Measurements from ENCODE around the gene PEX13. TPM values are rescaled to one million over a fixed set of nuclear protein-coding genes. Genes with fewer than 3 reads are reported as not detected.

Gene PEX13
- total RNA-seq, 1 experiment from 2014 or later: 20.4 TPM

DNA sequence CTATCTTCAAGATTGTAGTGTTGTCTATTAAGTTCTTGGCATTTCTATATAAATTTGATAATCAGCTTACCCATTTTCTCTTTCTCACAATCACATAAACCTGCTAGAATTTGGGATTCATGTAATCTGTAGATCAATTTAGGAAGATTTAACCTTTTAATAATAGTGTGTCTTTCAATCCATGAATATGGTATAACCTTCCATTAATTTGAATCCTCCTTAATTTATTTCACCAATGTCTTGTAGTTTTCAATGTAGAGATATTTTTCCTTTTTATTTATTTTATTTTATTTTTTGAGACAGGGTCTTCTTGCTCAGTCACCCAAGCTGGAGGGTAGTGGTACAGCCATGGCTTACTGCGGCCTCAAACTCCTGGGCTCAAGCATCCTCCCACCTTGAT, 68.4 kb downstream of the PEX13 start (continued):
- TF ChIP-seq, protein P1, sequence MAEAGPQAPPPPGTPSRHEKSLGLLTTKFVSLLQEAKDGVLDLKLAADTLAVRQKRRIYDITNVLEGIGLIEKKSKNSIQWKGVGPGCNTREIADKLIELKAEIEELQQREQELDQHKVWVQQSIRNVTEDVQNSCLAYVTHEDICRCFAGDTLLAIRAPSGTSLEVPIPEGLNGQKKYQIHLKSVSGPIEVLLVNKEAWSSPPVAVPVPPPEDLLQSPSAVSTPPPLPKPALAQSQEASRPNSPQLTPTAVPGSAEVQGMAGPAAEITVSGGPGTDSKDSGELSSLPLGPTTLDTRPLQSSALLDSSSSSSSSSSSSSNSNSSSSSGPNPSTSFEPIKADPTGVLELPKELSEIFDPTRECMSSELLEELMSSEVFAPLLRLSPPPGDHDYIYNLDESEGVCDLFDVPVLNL (CRISPR knock-in tag; IDR thresholded peaks at IDR 0.05; ENCODE audit: borderline replicate concordance, low read depth): no peak
- no peak for TF ChIP-seq ATF1 (CRISPR knock-in tag; IDR thresholded peaks at IDR 0.05)
- TF ChIP-seq, protein P2, sequence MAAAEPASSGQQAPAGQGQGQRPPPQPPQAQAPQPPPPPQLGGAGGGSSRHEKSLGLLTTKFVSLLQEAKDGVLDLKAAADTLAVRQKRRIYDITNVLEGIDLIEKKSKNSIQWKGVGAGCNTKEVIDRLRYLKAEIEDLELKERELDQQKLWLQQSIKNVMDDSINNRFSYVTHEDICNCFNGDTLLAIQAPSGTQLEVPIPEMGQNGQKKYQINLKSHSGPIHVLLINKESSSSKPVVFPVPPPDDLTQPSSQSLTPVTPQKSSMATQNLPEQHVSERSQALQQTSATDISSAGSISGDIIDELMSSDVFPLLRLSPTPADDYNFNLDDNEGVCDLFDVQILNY (CRISPR knock-in tag; IDR thresholded peaks at IDR 0.05): no peak
- TF ChIP-seq, protein P3, sequence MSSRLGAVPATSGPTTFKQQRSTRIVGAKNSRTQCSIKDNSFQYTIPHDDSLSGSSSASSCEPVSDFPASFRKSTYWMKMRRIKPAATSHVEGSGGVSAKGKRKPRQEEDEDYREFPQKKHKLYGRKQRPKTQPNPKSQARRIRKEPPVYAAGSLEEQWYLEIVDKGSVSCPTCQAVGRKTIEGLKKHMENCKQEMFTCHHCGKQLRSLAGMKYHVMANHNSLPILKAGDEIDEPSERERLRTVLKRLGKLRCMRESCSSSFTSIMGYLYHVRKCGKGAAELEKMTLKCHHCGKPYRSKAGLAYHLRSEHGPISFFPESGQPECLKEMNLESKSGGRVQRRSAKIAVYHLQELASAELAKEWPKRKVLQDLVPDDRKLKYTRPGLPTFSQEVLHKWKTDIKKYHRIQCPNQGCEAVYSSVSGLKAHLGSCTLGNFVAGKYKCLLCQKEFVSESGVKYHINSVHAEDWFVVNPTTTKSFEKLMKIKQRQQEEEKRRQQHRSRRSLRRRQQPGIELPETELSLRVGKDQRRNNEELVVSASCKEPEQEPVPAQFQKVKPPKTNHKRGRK (CRISPR knock-in tag; IDR thresholded peaks at IDR 0.05; ENCODE audit: borderline replicate concordance): no peak

DNA sequence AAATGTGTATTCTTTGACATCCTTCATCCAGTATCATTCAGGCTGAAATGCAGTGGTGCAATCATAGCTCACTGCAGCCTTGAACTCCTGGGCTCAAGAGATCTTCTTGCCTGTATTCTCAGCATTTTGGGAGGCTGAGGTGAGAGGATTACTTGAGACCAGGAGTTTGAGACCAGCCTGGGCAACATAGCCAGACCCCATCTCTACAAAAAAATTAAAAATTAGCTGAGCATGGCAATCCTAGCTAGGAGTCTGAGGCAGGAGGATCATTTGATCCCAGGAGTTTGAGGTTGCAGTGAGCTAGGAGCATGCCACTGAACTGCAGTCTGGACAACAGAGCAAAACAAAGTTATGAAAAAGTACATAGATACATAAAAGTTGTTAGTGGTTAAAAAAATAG, 72.3 kb downstream of the PEX13 start:
- H3K27me3 Mint-ChIP-seq (ENCODE audit: low read depth): no peaks in the 10 kb centered on the region
- ChIA-PET CTCF (no interaction called here), POLR2A (no interaction called here)
- ATAC-seq: no peak
- H3K4me1 Mint-ChIP-seq: no peaks in the 10 kb centered on the region
- H3K36me3 Mint-ChIP-seq: peaks cover 4% of the 10 kb centered on the region
- DNase-seq (ENCODE audit: low spot score): no peak
- H3K27ac Mint-ChIP-seq: no peak overlapping the region
- no peak overlapping the region for H3K4me3 Mint-ChIP-seq
- TF ChIP-seq, protein P4, sequence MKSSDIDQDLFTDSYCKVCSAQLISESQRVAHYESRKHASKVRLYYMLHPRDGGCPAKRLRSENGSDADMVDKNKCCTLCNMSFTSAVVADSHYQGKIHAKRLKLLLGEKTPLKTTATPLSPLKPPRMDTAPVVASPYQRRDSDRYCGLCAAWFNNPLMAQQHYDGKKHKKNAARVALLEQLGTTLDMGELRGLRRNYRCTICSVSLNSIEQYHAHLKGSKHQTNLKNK (CRISPR knock-in tag; IDR thresholded peaks at IDR 0.05): no peak
- TF ChIP-seq ZNF121 (CRISPR knock-in tag; IDR thresholded peaks at IDR 0.05): 0 out of 2 replicates have a peak, but pooled peaks have one; percentile 35
- no peaks in the 10 kb centered on the region for H3K9me3 Mint-ChIP-seq

DNA sequence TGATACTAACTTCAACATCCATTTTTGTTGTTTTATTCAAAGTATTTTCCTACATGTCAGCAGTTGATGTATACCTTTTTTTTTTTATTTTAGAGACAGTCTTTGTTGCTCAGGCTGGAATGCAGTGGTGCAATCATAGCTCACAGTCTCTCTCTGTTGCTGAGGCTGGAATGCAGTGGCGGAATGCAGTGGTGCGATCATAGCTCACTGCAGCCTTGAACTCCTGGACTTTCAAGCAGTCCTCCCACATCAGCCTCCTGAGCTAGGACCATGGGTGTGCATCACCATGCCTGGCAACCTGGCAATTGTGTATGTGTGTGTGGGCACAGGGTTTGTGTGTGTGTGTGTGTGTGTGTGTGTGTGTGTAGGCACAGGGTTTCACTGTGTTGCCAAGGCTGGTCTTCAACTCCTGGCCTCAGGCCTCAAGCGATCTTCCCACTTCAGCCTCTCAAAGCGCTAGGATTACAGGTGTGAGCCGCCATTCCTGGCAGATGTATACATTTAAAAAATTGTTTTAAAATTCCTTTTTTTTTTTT, 72.9 kb downstream of the PEX13 start:
- Mint-ChIP-seq H3K4me1 (no peaks in the 10 kb centered on the region), H3K36me3 (peaks cover 4% of the 10 kb centered on the region), H3K27ac (no peak overlapping the region), H3K4me3 (no peak overlapping the region), H3K27me3 (ENCODE audit: low read depth) (no peaks in the 10 kb centered on the region), H3K9me3 (no peaks in the 10 kb centered on the region)
- POLR2A ChIA-PET: no interaction called here
- CTCF ChIA-PET: no interaction called here
- no peak for DNase-seq (ENCODE audit: low spot score)
- no peak for ATAC-seq
- TF ChIP-seq GABPB1 (CRISPR knock-in tag; IDR thresholded peaks at IDR 0.05) (peak; percentile 68), HMGA2 (CRISPR knock-in tag; IDR thresholded peaks at IDR 0.05) (no peak)
- TF ChIP-seq, protein P5, sequence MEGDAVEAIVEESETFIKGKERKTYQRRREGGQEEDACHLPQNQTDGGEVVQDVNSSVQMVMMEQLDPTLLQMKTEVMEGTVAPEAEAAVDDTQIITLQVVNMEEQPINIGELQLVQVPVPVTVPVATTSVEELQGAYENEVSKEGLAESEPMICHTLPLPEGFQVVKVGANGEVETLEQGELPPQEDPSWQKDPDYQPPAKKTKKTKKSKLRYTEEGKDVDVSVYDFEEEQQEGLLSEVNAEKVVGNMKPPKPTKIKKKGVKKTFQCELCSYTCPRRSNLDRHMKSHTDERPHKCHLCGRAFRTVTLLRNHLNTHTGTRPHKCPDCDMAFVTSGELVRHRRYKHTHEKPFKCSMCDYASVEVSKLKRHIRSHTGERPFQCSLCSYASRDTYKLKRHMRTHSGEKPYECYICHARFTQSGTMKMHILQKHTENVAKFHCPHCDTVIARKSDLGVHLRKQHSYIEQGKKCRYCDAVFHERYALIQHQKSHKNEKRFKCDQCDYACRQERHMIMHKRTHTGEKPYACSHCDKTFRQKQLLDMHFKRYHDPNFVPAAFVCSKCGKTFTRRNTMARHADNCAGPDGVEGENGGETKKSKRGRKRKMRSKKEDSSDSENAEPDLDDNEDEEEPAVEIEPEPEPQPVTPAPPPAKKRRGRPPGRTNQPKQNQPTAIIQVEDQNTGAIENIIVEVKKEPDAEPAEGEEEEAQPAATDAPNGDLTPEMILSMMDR (IDR thresholded peaks at IDR 0.05): no peak

DNA sequence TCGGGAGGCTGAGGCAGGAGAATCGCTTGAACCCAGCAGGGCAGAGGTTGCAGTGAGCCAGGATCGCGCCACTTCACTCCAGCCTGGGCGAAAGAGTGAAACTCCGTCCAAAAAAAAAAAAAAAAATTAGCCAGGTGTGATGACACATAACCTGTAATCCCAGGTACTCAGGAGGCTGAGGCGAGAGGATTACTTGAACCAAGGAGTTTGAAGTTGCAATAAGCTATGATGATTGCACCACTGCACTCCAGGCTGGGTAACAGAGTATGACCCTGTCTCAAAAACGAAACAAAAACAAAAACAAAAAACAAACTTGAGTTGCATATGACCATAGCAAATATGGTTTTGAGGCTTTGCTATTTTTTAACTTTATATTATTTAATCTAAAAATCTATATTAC, 74.0 kb downstream of the PEX13 start:
- no peaks in the 10 kb centered on the region for H3K27me3 Mint-ChIP-seq (ENCODE audit: low read depth)
- peaks cover 4% of the 10 kb centered on the region for H3K36me3 Mint-ChIP-seq
- no peak overlapping the region for H3K27ac Mint-ChIP-seq
- no peak overlapping the region for H3K4me3 Mint-ChIP-seq
- no peak for ATAC-seq
- DNase-seq (ENCODE audit: low spot score): no peak
- no peaks in the 10 kb centered on the region for H3K4me1 Mint-ChIP-seq
- POLR2A ChIA-PET: no interaction called here
- CTCF ChIA-PET: interaction anchor here (0.7 kb wide), 1 partner anchor 871 kb away, joined by 4 read pairs; no protein-coding TSS in a partner anchor
- 0 out of 2 replicates have a peak, but pooled peaks cover 5% of the 10 kb centered on the region for H3K9me3 Mint-ChIP-seq
- TF ChIP-seq, protein P6, sequence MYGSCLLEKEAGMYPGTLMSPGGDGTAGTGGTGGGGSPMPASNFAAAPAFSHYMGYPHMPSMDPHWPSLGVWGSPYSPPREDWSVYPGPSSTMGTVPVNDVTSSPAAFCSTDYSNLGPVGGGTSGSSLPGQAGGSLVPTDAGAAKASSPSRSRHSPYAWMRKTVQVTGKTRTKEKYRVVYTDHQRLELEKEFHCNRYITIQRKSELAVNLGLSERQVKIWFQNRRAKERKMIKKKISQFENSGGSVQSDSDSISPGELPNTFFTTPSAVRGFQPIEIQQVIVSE (CRISPR knock-in tag; IDR thresholded peaks at IDR 0.05; ENCODE audit: borderline replicate concordance): no peak
- TF ChIP-seq, protein P7, sequence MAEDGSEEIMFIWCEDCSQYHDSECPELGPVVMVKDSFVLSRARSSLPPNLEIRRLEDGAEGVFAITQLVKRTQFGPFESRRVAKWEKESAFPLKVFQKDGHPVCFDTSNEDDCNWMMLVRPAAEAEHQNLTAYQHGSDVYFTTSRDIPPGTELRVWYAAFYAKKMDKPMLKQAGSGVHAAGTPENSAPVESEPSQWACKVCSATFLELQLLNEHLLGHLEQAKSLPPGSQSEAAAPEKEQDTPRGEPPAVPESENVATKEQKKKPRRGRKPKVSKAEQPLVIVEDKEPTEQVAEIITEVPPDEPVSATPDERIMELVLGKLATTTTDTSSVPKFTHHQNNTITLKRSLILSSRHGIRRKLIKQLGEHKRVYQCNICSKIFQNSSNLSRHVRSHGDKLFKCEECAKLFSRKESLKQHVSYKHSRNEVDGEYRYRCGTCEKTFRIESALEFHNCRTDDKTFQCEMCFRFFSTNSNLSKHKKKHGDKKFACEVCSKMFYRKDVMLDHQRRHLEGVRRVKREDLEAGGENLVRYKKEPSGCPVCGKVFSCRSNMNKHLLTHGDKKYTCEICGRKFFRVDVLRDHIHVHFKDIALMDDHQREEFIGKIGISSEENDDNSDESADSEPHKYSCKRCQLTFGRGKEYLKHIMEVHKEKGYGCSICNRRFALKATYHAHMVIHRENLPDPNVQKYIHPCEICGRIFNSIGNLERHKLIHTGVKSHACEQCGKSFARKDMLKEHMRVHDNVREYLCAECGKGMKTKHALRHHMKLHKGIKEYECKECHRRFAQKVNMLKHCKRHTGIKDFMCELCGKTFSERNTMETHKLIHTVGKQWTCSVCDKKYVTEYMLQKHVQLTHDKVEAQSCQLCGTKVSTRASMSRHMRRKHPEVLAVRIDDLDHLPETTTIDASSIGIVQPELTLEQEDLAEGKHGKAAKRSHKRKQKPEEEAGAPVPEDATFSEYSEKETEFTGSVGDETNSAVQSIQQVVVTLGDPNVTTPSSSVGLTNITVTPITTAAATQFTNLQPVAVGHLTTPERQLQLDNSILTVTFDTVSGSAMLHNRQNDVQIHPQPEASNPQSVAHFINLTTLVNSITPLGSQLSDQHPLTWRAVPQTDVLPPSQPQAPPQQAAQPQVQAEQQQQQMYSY (CRISPR knock-in tag; IDR thresholded peaks at IDR 0.05): no peak
- TF ChIP-seq SOX15 (CRISPR knock-in tag; IDR thresholded peaks at IDR 0.05) (no peak), GABPB1 (CRISPR knock-in tag; IDR thresholded peaks at IDR 0.05) (no peak), RELA (CRISPR knock-in tag; IDR thresholded peaks at IDR 0.05; ENCODE audit: borderline replicate concordance) (no peak), ZNF121 (CRISPR knock-in tag; IDR thresholded peaks at IDR 0.05) (no peak), ZNF396 (CRISPR knock-in tag; IDR thresholded peaks at IDR 0.05; ENCODE audit: borderline replicate concordance) (no peak), KAT7 (CRISPR knock-in tag; IDR thresholded peaks at IDR 0.05; ENCODE audit: borderline replicate concordance) (no peak)
- TF ChIP-seq, protein P5 (IDR thresholded peaks at IDR 0.05): no peak

Measured in WTC11 (cell line).